Tongue (tissue), 2 donors: Measurements from ENCODE around the gene BCAT1. TPM values are rescaled to one million over a fixed set of nuclear protein-coding genes. Genes with fewer than 3 reads are reported as not detected.

Source experiments
- DNase-seq: peaks from one replicate; pipeline ENCODE4 v3.0.0-alpha.2; 2015
- total RNA-seq: library from RNA; depleted of rRNA; stranded (reverse); fragments of >200 nt; gene quantifications from one replicate; pipeline ENCODE4 v1.2.3, GENCODE V29; 2014

BCAT1 gene, protein sequence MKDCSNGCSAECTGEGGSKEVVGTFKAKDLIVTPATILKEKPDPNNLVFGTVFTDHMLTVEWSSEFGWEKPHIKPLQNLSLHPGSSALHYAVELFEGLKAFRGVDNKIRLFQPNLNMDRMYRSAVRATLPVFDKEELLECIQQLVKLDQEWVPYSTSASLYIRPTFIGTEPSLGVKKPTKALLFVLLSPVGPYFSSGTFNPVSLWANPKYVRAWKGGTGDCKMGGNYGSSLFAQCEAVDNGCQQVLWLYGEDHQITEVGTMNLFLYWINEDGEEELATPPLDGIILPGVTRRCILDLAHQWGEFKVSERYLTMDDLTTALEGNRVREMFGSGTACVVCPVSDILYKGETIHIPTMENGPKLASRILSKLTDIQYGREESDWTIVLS
- total RNA-seq: 29.6 TPM

DNA sequence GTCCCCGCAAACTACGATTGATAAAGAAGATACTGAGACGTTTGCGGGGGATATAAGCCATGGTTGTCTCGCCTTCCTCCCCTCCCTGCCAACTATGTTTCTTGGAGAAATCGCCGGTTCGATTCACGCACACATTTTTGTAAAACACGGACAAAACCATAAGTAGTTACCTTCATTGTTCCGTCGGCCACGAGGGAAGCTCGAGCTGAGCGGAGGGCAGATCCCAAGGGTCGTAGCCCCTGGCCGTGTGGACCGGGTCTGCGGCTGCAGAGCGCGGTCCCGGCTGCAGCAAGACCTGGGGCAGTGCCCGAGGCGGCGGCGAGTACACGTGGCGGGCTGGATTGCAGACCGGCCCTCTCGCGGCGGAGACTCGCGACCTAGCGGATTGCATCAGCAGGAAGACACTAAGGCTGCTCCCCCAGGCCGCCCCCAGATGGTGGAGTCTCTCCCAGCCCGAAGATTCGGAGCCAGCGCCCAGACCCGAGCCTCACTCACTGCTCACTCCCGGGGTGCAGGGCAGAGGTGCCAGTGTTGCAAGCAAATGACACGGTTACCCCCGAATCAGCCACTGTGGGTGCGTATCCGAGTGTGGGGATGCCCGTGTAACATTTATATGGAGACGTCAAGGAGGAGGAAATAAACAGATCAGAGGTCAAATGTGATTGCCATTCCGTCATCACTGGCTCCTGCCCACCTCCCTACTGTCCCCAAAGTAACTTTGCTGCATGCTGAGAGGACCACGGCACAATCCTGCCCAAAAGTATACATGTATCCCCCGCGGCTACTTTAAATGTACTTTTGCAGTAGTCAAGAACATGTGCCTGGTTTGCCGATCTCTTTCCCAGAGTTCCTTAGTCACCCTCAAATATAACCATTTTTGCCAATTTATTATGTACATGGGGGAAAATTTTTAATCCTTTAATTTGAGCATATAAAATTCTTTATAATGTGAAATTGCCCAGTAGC is at the start of gene BCAT1:
TSS of gene BCAT1 (minus strand) at position 345 of the 966 bp plus-strand sequence. CDS start at position 176, 169 bp downstream.
- DNase-seq: peak; percentile 86

DNA sequence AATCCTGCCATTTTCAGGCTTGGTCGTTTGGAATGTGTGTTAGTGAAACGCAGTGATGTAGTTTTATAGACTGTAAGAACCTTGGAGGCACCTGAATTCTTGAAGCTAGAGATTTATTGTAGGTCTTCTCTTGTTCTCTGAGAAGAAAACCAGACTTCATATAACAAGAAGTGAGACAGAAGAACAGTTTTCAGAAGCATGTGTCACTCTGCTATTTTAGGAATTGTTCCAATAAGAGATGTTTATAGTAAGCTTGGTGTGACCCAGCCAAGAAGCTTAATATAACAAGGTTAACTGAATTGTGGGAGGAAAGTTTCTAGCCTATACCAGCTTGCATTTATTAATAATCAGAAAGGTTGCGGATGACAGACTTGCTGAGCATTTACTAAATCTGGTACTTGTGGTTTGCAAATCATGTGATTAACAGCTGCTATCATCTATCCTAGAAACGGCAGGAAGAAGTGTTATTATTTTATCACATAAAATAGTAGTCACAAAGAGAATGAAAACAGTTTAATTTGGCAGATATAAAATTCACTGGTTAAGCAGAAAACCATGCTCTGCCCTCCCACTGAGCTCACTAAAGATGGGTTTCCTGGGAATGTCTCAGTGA is 49.2 kb upstream of the BCAT1 start:
- peak; percentile 32 for DNase-seq

DNA sequence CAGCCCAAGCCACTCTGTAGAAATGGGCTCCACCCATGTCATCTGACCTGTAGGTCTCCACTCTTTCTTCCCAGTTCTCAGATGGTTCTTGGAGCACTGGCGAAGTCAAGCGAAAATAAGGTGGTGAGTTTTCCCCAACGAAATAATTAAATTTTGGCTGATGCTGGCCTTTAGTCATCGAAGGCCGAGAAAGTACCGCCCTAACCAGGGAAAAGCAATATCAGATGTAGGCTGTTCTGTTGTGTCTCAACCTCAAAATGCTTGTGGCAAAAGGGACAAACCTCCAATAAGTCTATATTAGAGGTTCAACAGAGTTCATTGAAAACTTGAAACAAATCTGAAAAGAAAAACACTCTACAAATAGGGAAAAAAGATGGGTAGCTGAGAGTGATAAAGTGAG is 48.6 kb upstream of the BCAT1 start:
- no peak for DNase-seq

DNA sequence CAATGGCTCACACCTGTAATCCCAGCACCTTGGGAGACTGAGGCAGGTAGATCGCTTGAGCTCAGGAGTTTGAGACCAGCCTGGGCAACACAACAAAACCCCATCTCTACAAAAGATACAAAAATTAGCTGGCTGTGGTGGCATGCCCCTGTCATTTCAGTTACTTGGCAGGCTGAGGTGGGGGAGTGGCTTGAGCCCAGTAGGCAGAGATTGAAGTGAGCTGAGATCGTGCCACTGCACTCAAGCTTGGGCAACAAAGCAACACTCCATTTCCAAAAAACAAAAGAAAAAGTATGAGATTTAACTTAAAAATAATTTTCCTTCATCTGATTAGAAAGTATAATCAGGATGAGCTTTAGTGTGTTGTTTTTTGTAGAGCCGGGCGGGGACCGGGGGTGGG is 47.9 kb upstream of the BCAT1 start:
- no peak for DNase-seq

DNA sequence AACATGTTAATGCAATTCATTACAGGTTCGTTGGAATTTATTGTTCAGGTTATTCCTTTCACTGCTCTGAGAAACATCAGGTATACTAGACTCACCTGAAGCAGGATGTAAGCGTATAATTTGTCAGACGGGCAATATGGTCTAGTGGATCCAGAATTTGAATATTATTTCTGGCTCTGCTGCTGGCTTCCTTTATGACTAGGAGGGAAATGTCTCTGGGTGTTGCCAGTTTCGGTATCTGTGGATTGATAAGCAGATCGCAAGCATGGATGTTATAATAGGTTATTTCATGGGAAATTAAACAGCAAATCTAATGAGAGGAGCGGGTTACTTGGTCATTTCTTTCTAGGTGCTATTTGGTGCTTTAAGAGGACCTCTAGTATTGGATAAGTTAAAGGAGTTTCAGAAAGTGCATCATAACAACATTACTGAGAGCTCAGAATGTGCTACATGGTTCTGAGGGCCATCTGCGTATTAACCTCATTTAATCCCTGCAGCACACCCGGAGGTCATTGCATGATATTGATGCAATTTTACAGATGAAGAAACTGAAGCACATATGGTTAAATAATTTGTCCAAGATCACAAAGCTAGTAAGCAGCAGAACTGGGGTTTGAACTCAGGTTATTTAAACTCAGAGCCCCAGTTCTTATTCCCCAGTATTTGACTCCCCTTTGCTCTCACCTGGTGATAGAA is 47.3 kb upstream of the BCAT1 start:
- DNase-seq: no peak

DNA sequence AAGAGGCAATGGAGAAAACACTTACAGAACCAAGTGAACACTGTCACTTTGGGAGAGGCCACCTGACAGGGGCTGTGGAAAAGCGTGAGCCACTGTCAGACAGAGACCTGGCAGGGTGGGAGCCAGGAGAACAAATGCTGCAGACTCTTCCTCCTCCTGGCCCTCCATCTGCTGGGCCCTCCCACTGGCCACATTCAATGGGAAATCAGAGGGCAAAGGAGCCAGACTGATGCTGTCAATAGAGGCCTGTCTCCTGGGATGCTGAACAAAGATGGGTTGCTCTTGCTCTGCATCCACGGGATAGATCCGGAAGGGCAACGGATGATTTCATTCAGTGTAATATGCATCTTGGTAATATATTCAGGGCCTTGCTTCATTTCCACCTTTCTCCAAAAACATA is 44.9 kb upstream of the BCAT1 start:
- no peak for DNase-seq

DNA sequence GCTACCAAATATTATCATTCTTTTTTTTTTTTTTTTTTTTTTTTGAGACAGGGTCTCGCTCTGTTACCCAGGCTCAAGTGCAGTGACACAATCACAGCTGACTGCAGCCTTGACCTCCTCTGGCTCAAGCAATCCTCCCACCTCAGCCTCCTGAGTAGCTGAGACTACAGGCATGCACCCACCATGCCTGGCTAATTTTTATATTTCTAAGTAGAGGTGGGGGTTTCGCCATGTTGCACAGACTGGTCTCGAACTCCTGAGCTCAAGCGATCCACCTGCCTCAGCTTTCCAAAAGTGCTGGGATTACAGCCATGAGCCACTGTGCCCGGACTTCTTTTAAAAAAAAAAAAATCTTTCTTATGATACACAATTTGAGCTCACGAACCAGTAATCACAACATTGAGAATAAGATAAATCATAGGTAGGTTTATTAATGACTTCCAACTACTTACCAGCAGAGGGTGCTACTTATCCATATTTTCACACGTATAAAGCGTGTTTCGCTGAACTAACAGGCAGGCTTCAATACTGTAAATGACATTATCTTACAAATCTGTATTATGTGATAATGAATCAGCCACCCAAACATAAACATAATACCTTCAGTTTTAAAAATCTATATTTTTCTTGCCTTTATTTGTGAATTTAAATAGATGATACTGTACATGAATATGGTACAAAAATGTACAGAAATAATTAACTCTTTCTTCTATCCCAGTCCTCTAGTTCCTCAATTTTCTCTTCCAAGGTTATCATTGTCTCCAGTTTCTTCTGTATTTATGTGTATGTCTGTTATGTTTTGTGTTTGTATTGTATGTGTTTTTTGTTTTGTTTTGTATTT is 42.5 kb upstream of the BCAT1 start:
- DNase-seq: peak; percentile 74

DNA sequence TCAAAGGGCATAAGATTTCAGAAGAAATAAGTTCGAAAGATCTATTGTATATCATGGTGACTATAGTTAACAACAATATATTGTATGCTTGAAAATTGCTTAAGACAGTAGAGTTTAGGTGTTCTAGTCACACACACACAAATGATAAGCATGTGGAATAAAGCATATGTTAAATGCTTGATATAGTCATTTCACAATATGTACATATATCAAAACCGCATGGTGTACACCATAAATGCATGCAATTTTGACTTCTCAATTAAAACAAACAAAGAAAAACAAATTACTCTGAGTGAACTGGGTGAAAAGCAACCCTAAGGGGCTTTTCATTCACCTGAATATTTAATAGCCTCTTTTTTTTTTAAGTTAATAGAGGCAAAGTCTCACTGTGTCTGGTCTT is 40.3 kb upstream of the BCAT1 start:
- DNase-seq: no peak

DNA sequence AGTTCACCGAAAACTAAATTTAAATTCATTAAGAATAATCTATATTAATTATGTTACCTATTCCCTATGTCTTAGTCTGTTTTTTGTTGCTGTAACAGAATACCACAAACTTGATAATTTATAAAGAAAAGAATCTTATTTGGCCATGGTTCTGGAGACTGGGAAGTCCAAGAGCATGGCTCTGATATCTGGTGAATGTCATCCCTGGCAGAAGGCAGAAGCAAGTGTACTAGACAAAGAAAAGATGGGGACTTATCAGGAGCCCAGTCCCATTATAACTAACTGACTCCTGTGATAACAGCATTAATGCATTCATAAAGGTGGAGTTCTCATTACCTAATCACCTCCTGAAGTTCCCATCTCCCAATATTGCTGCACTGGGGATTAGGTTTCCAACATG is 33.3 kb upstream of the BCAT1 start:
- DNase-seq: no peak

DNA sequence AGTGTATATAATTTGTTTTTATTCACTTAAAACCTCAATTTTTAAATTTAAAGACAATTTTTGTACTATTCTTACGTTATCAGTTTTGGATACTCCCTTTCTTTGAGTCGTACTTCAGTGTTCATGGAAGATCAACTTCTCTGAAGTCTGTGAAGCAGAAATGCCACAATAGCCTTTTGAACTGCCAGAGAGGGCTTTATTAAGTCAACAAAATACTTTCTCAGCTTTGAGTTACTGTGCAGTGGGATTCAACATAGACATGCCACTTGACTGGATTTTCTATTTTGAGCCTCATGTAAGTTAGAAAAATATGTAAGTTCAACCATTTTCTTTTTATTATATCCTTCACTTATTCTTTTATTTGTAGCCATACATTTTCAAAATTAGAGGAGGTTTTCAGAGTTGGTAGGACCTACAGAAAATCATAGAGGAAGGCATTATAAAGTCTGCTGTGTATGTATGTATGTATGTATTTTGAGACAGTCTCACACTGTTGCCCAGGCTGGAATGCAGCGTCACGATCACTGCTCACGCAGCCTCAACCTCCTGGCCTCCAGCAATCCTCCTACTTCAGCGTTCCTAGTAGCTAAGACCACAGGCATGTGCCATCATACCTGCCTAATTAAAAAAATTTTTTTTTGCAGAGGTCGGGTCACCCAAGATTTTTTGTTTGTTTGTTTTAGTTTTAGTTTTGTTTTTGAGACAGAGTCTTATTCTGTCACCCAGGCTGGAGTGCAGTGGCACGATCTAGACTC is 31.3 kb upstream of the BCAT1 start:
- DNase-seq: peak; percentile 21

DNA sequence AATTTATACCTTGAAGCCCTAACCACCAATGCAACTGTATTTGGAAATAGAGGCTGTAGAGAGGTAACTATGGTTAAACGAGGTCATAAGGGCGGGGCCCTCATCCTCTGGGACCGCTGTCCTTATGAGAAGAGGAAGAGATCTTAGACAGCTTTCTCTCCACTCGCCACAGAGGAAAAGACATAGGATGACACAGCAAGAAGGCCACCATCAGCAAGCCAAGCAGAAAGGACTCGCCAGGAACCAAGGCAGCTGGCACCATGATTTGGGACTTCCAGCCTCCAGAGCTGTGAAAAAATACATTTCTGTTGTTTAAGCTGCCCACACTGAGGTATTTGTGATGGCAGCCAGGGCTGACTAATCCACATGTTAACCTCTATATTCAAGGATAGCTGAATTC is 30.4 kb upstream of the BCAT1 start:
- DNase-seq: no peak

DNA sequence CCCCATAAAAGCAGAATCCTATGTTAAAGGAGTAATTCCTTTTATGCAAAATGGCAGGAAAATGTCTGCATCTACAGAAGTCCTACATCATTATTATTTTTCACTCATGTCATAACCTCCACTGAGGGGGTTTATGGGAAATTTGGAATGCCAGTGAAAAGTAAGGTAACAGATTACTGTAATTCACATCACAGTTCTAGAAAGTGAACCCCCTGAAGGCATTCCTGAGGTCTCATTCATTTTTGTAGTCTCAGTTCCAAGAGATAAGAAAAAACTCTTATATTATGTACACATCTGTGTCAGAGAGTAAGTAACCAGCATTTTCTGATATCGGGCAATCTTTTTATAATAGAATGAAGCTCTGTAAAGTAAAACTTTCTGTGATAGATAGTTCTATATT is 28.8 kb upstream of the BCAT1 start:
- no peak for DNase-seq

DNA sequence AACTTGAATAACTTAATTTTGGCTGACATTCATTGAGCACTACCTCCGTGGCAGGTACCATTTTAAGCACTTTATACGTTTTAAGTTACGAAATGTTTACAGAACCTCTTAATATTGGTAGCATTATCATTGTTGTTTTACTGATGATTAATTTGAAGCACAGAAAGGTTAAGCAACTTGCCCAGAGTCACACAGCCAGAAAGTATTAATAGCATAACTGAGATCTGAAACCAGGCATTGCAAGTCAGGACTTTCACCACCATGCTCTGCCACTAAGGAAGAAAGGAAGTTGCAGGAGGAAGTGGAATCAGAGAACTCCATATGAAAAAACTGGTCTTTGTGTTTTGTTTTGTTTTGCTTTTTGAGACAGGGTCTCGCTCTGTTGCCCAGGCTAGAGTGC is 28.2 kb upstream of the BCAT1 start:
- no peak for DNase-seq

DNA sequence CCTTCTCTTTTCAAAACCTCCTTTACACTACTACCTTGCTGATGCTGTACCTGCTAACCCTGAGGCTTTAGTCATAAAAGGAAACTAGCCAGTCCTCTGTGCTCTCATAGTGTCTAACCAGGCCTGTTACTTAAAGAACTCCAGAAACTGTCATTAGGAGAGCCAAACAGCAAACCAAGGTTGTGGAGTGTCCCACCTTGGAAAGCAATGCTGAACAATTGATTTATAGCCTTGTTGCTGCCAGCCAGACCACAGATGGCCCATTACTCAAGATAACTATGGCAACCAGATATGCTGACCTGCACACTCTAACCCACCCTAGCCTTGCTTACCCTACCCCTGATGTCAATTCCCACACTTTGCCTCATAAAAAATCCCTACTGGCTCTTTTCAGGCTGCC is 26.5 kb upstream of the BCAT1 start:
- no peak for DNase-seq

DNA sequence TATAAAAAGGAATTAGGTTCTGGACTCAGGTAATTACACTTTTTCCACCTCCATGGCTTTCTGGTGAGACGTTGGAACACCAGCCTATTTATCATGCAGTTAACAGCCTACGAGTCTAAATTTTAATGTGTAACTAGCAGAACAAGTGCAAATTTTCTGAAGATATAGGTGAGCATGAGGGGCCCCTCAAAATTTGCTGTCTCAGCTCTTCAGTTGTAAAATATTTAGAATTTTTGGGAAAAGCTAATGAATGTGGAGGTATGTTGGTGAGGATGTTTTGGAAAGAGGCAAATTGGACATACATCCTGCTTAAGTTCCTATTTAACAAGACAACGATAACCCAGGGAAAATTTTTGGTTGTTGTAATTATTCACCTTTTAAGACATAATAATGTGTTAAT is 25.3 kb upstream of the BCAT1 start:
- DNase-seq: no peak

DNA sequence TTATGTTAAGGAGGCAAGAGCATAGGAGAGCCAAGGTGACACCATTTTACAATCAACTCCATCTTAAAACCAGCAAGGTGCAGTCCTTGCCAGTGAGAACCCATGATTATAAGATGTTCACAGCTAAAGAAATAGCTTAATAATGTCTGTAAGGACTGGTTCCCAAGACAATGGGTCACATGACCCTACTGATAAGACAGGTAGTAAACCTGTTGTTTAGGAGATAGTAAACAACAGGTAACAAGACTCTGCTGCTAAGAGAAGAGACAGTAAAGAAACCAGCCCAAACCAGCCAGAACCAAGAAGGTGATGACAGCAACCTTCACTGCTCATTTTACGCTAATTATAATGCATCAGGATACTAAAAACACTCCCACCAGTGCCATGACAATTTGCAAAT is 23.2 kb upstream of the BCAT1 start:
- no peak for DNase-seq

DNA sequence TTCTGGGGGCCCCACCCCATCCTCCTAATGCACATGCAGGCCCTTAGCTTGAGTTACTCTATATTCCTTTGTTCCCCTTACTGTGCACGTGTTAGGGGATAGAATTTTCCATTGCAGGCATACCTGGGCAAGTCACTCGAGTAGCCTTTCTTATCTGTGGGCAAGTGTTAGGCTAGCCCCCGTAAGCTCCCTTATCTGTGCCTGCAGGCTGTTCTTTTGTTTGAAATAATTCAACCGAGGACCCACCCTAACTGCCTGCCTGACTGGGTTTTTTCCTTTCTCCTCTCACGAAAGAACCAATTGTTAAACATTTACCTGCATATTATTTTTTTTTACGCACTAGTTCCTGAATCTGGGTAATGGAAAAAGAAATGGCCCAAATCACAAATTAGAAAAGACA is 21.3 kb upstream of the BCAT1 start:
- DNase-seq: no peak

DNA sequence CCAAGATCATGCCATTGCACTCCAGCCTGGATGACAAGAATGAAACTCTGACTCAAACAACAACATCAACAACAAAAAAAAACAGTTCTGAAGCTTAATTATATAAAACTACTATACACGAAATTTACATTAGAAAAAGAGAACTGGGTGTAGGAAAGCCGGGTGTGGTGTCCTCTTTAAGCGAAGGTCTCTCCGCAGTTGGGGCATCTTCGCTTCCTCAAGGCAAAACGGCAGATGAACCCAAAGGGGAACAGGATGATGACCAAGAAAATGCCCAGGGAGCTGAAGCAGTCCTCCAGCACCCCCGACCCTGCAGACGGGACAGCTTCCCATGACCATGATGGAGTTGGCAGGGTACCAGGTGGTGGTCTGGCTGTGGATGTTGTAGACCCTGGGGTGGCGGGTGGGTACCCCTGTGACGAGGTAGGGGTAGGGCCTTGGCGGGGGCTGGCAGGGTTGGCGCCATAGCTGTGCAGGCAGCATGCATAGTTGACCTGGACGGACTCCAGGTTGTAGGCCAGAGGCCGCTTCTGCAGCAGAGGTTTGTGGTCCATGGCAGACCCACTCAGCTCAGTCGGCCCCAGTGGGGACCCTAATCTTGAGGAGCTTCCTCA is 18.2 kb upstream of the BCAT1 start:
- no peak for DNase-seq

DNA sequence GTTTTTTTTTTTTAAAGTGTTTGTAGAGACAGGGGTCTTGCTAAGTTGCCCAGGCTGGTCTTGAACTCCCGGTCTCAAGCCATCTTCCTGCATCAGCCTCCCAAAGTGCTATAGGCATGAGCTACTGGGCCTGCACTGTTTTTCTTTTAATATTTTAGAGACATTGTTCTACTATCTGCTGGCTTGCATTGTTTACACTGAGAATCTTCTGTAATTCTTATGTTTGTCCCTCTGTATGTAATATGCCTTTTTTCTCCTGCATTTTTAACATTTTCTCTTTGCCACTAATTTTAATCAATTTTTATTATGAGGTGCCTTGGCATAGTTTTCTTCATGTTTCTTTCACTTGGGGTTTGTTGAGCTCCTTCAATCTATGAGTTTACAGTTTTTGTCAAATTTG is 15.4 kb upstream of the BCAT1 start:
- no peak for DNase-seq

DNA sequence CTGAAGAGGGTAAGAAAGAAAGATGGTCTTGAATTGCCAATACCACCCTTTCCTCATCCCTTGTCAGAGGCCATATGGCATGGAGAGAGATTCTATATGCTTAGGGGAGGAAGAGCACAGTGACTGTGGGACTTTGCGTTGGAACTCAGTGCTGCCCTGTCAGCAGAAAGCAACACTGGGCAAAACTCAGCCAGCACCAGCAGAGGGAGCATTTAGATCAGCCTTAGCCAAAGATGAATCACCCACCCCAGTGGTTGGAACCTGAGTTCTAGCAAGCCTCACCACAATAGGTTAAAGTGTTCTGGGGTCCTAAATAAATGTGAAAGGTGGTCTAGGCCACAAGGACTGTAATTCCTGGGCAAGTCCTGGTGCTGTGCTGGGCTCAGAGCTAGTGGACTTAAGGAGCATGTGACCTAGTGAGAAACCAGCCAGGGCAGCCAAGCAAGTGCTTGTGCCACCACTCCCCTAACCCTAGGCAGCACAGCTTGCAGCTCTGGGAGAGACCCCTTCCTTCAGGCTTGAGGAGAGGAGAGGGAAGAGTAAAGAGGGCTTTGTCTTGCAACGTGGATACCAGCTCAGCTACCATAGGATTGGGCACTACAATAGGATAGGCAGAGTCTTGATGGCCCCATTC is 11.4 kb upstream of the BCAT1 start:
- DNase-seq: no peak
